ENCODE results near the gene CLEC11A.
"Not testable (repeated sequence)": the region's sequence is repeated elsewhere in the genome, so short reads cannot be mapped to it uniquely, and the experiment has no call there.

Gene CLEC11A

GRCh38 chr19:50759076-50759475 lies 35.9 kb downstream of the CLEC11A start:
- not testable (repeated sequence) for DNase-seq (ENCODE audit: low read depth)

- DNase-seq (ENCODE audit: low read depth), result no peak
Observed at GRCh38 chr19:50759886-50760285, 36.7 kb downstream of the CLEC11A start.

GRCh38 chr19:50761501-50761900 lies 38.3 kb downstream of the CLEC11A start:
- DNase-seq (ENCODE audit: low read depth), result not testable (repeated sequence)

- not testable (repeated sequence) for DNase-seq (ENCODE audit: low read depth)
Observed at GRCh38 chr19:50763521-50763920, 40.4 kb downstream of the CLEC11A start.

GRCh38 chr19:50764409-50764808 lies 41.2 kb downstream of the CLEC11A start:
- DNase-seq (ENCODE audit: low read depth), result no peak

DNA sequence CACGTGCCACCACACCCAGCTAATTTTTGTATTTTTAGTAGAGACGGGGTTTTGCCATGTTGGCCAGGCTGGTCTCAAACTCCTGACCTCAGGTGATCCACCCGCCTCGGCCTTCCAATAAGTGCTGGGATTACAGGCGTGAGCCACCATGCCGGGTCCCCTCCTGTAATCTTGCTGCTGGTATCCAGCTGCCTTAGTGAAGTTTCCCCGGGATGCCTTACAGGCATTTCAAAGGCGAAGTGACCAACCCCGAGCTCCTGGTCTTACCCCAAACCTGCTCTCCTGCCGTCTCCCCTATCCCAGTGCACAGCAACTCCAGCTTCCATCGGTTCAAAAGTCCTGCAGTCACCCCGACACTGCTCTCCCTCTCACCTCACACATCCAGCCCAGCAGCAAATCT lies 43.6 kb downstream of the CLEC11A start:
- DNase-seq (ENCODE audit: low read depth), result not testable (repeated sequence)

GRCh38 chr19:50767263-50767662 lies 44.1 kb downstream of the CLEC11A start:
- DNase-seq (ENCODE audit: low read depth), result not testable (repeated sequence)

DNA sequence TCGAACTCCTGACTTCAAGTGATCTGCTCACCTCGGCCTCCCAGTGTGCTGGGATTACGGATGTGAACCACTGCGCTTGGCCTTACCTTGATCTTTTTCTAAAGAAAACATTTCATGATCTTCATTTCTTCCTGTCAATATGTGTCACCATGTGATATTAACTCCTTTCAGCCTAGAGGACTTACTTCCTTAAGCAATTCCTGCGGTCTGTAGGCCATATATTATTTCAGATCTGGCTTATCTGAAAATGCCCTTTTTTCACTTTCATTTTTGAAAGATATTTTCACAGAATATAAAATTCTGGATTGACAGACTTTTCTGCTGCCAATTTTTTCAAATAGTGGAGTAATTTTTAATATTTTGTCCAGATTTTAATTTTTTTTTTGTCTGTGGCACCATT lies 45.1 kb downstream of the CLEC11A start:
- no peak for DNase-seq (ENCODE audit: low read depth)

DNA sequence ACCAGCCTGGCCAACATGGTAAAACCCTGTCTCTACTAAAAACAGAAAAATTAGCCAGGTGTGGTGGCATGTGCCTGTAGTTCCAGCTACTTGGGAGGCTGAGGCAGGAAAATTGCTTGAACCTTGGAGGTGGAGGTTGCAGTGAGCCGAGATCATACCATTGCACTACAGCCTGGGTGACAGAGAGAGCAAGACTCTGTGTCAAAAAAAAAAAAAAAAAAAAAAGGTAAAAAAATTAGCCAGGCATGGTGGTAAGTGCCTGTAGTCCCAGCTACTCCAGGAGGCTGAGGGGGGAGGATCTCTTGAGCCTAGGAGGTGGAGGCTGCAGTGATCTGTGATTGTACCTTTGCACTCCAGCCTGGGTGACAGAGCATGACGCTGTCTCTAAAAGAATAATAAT lies 47.0 kb downstream of the CLEC11A start, which contains the start of gene GPR32:
TSS of gene GPR32 (plus strand) at position 301 of the 400 bp plus-strand sequence. CDS start 137 bp downstream, outside the sequence.
- not testable (repeated sequence) for DNase-seq (ENCODE audit: low read depth)

GRCh38 chr19:50770888-50771287 lies 47.7 kb downstream of the CLEC11A start:
- DNase-seq (ENCODE audit: low read depth), result no peak

- no peak for DNase-seq (ENCODE audit: low read depth)
Observed at GRCh38 chr19:50772476-50772875, 49.3 kb downstream of the CLEC11A start.

- not testable (repeated sequence) for DNase-seq (ENCODE audit: low read depth)
Observed at GRCh38 chr19:50772912-50773311, 49.7 kb downstream of the CLEC11A start.

- not testable (repeated sequence) for DNase-seq (ENCODE audit: low read depth)
Observed at GRCh38 chr19:50773454-50773853, 50.3 kb downstream of the CLEC11A start.
